Neural cell (in vitro differentiated cells): ENCODE data around the gene PAMR1.

ENCODE experiments used
- CTCF ChIP-seq: fragments of 450-650 bp; IDR thresholded peaks from 2 replicates; pipeline ENCODE4 v1.5.1; 2014; ENCODE audit warnings: antibody characterized with exemption, mild to moderate bottlenecking, moderate library complexity; ENCODE audit not compliant: poor library complexity, severe bottlenecking
- EP300 ChIP-seq: fragments of 450-650 bp; conservative IDR thresholded peaks from 2 replicates; pipeline ENCODE4 v1.6.1; 2014; ENCODE audit warnings: antibody characterized with exemption, mild to moderate bottlenecking, moderate library complexity; ENCODE audit not compliant: poor library complexity, severe bottlenecking
- EZH2 ChIP-seq: fragments of 200-600, 300-800 bp; shearing (Covaris generic), sonication (generic); IDR thresholded peaks from 2 replicates; pipeline ENCODE4 v1.6.1; 2014; ENCODE audit warnings: antibody characterized with exemption, low read length, borderline replicate concordance, mild to moderate bottlenecking; ENCODE audit not compliant: insufficient read depth, poor library complexity, severe bottlenecking
- POLR2AphosphoS5 ChIP-seq: IDR thresholded peaks from 2 replicates; pipeline ENCODE4 v1.6.1; 2012
- RAD21 ChIP-seq: fragments of 450-650 bp; conservative IDR thresholded peaks from 2 replicates; pipeline ENCODE4 v1.6.1; 2014; ENCODE audit warnings: antibody characterized with exemption, mild to moderate bottlenecking, moderate library complexity
- REST ChIP-seq: IDR thresholded peaks from 2 replicates; pipeline ENCODE4 v1.6.1; 2012; ENCODE audit warnings: borderline replicate concordance
- SMC3 ChIP-seq: fragments of 450-650 bp; conservative IDR thresholded peaks from 2 replicates; pipeline ENCODE4 v1.6.1; 2014; ENCODE audit warnings: antibody characterized with exemption, mild to moderate bottlenecking, moderate library complexity; ENCODE audit not compliant: poor library complexity
- TAF1 ChIP-seq: IDR thresholded peaks from 2 replicates; pipeline ENCODE4 v1.6.1; 2012; ENCODE audit warnings: low read depth

GRCh38 chr11:35433588-35433987, 91.8 kb downstream of the PAMR1 start:
- TF ChIP-seq TAF1 (no peak), RAD21 (no peak), SMC3 (no peak), CTCF (no peak), REST (no peak), EZH2 (no peak), POLR2AphosphoS5 (no peak), EP300 (no peak)
